Measurements from ENCODE around the gene GLRA2.

GLRA2 gene

DNA sequence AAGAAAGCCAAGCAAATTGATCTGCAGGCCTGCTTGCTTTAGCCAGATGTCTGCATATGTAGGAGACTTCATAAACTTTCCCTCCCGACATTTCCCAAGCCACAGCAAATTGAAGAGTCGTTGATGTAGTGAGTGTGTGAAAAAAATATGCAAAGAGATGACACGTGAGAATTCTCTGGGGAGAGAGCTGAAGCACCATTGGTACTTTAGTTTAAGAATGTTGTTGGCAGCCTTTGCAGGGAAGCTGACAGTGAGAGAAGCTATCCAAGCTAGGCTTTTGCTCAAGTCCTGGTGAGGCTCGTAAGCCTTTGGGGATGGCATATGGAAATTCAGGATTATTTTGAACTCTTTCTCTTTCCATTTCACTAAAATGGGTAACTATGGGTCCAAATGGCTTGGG, 87.5 kb downstream of the GLRA2 start:
- H3K4me3 ChIP-seq (ENCODE audit: low read length) = no peak overlapping the region
- no peaks in the 10 kb centered on the region for H3K79me2 ChIP-seq (ENCODE audit: low read length)
- DNase-seq = no peak
- no peaks in the 10 kb centered on the region for H3F3A ChIP-seq (ENCODE audit: insufficient read depth, low read length)
- no peak overlapping the region for H3K9ac ChIP-seq (ENCODE audit: low read length)
- no peaks in the 10 kb centered on the region for H3K9me2 ChIP-seq (replicated peaks; ENCODE audit: insufficient read depth, low read length)
- H3K4me2 ChIP-seq (ENCODE audit: low read depth, low read length) = no peak overlapping the region
- H3K4me1 ChIP-seq (ENCODE audit: low read length) = no peaks in the 10 kb centered on the region
- no peaks in the 10 kb centered on the region for H3K9me3 ChIP-seq (replicated peaks; ENCODE audit: insufficient read depth, low read length)
- no peak overlapping the region for H3K27ac ChIP-seq (ENCODE audit: low read length)
- TF ChIP-seq, protein P1, sequence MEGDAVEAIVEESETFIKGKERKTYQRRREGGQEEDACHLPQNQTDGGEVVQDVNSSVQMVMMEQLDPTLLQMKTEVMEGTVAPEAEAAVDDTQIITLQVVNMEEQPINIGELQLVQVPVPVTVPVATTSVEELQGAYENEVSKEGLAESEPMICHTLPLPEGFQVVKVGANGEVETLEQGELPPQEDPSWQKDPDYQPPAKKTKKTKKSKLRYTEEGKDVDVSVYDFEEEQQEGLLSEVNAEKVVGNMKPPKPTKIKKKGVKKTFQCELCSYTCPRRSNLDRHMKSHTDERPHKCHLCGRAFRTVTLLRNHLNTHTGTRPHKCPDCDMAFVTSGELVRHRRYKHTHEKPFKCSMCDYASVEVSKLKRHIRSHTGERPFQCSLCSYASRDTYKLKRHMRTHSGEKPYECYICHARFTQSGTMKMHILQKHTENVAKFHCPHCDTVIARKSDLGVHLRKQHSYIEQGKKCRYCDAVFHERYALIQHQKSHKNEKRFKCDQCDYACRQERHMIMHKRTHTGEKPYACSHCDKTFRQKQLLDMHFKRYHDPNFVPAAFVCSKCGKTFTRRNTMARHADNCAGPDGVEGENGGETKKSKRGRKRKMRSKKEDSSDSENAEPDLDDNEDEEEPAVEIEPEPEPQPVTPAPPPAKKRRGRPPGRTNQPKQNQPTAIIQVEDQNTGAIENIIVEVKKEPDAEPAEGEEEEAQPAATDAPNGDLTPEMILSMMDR (IDR thresholded peaks at IDR 0.05; ENCODE audit: low read length) = no peak
- TF ChIP-seq EZH2 (optimal IDR thresholded peaks at IDR 0.05; ENCODE audit: low read depth, low read length) (no peak), EZH2phosphoT487 (IDR thresholded peaks at IDR 0.05; ENCODE audit: low read length) (no peak)
- H3K27me3 ChIP-seq (replicated peaks; ENCODE audit: insufficient read depth, low read length) = no peaks in the 10 kb centered on the region
- no peaks in the 10 kb centered on the region for H3K36me3 ChIP-seq (replicated peaks; ENCODE audit: insufficient read depth, low read length)
- no peaks in the 10 kb centered on the region for H4K20me1 ChIP-seq (ENCODE audit: insufficient read depth, low read length)
- H2AFZ ChIP-seq (ENCODE audit: low read length) = no peak overlapping the region

DNA sequence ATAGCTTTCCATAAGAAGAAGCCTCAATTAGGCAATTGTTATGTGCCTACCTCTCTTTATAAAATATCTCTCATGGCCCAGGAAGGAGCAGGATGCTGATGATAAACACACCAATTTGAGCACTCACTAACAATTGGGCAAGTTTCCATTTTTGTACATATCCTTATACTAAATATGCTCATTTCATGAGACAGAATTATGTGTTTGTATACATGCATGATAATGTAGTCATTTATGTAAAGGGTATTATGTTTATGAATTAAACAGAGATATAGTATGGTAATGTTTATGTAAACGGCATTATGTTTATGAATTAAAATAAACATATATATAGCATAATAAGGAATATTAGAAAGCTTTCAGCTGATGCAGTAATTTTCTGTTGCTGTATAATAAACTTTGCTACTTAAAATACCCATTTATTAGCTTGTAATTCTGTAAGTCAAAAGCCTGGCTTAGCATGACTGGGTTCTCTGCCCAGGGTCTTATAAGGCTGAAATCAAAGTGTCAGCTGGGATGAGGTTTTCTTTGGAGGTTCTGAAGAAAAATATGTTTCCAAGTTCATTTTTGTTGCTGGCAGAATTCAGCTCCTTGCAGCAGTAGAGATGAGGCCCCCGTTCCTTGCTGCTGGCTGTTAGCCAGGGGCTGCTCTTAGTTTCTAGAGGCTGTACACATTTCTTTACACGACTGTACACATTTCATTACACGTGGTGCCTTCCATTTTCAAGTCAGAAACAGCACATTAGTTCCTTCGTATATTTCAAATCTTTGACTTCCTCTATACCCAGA, 89.0 kb downstream of the GLRA2 start:
- H3K79me2 ChIP-seq (ENCODE audit: low read length) = no peaks in the 10 kb centered on the region
- DNase-seq = no peak
- no peaks in the 10 kb centered on the region for H3K9me3 ChIP-seq (replicated peaks; ENCODE audit: insufficient read depth, low read length)
- no peak overlapping the region for H3K4me2 ChIP-seq (ENCODE audit: low read depth, low read length)
- no peaks in the 10 kb centered on the region for H3K36me3 ChIP-seq (replicated peaks; ENCODE audit: insufficient read depth, low read length)
- H3K27me3 ChIP-seq (replicated peaks; ENCODE audit: insufficient read depth, low read length) = no peaks in the 10 kb centered on the region
- H2AFZ ChIP-seq (ENCODE audit: low read length) = no peak overlapping the region
- H3K27ac ChIP-seq (ENCODE audit: low read length) = no peak overlapping the region
- TF ChIP-seq EZH2 (optimal IDR thresholded peaks at IDR 0.05; ENCODE audit: low read depth, low read length) (no peak), EZH2phosphoT487 (IDR thresholded peaks at IDR 0.05; ENCODE audit: low read length) (no peak)
- TF ChIP-seq, protein P1 (IDR thresholded peaks at IDR 0.05; ENCODE audit: low read length) = no peak
- no peak overlapping the region for H3K9ac ChIP-seq (ENCODE audit: low read length)
- no peaks in the 10 kb centered on the region for H3F3A ChIP-seq (ENCODE audit: insufficient read depth, low read length)
- H4K20me1 ChIP-seq (ENCODE audit: insufficient read depth, low read length) = no peaks in the 10 kb centered on the region
- H3K4me1 ChIP-seq (ENCODE audit: low read length) = no peaks in the 10 kb centered on the region
- no peak overlapping the region for H3K4me3 ChIP-seq (ENCODE audit: low read length)
- H3K9me2 ChIP-seq (replicated peaks; ENCODE audit: insufficient read depth, low read length) = no peaks in the 10 kb centered on the region

DNA sequence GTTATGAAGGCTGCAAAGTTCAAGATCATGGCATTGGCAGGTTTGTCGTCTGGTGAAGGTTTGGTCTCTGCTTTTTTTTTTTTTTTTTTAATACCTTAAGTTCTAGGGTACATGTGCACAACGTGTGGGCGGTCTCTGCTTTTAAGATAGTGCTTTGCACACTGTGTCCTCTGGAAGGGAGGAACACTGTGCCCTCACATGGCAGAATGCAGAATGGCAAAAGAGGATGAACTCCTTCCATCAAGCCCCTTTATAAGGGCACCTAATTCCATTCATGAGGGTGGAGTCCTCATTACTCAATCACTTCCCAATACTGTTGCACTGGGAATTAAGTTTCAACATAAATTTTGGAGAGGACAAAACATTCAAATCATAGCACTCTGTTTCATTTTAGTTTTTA, 101.4 kb downstream of the GLRA2 start:
- Histone ChIP-seq H3K36me3 (replicated peaks; ENCODE audit: insufficient read depth, low read length) (no peaks in the 10 kb centered on the region), H3K9me2 (replicated peaks; ENCODE audit: insufficient read depth, low read length) (no peaks in the 10 kb centered on the region), H4K20me1 (ENCODE audit: insufficient read depth, low read length) (no peaks in the 10 kb centered on the region), H3K4me3 (ENCODE audit: low read length) (no peak overlapping the region), H3K9me3 (replicated peaks; ENCODE audit: insufficient read depth, low read length) (no peaks in the 10 kb centered on the region), H3K79me2 (ENCODE audit: low read length) (no peaks in the 10 kb centered on the region), H3K4me2 (ENCODE audit: low read depth, low read length) (no peak overlapping the region), H3K9ac (ENCODE audit: low read length) (no peak overlapping the region), H3K27ac (ENCODE audit: low read length) (no peak overlapping the region), H3K4me1 (ENCODE audit: low read length) (no peaks in the 10 kb centered on the region), H3K27me3 (replicated peaks; ENCODE audit: insufficient read depth, low read length) (no peaks in the 10 kb centered on the region), H3F3A (ENCODE audit: insufficient read depth, low read length) (no peaks in the 10 kb centered on the region), H2AFZ (ENCODE audit: low read length) (no peak overlapping the region)
- TF ChIP-seq, protein P1 (IDR thresholded peaks at IDR 0.05; ENCODE audit: low read length) = no peak
- TF ChIP-seq EZH2 (optimal IDR thresholded peaks at IDR 0.05; ENCODE audit: low read depth, low read length) (no peak), EZH2phosphoT487 (IDR thresholded peaks at IDR 0.05; ENCODE audit: low read length) (no peak)
- DNase-seq = no peak
